ENCODE data around the gene SEC11A. TPM values are rescaled to one million over a fixed set of nuclear protein-coding genes. Genes with fewer than 3 reads are reported as not detected.
A peak's percentile ranks its signal among the peaks of the same experiment; 100 is the strongest.

The SEC11A gene
- polyA plus RNA-seq, 1 donor from 2014 or later, result 158 TPM

- H3F3A ChIP-seq (ENCODE audit: insufficient read depth, low read length, poor library complexity, severe bottlenecking), result no peaks in the 10 kb centered on the region
- no peak for TF ChIP-seq EZH2 (IDR thresholded peaks at IDR 0.05; ENCODE audit: borderline replicate concordance, insufficient read depth, low read length, poor library complexity, severe bottlenecking)
- no peak for TF ChIP-seq SMC3 (conservative IDR thresholded peaks at IDR 0.05; ENCODE audit: poor library complexity)
- no peak for TF ChIP-seq MXI1 (conservative IDR thresholded peaks at IDR 0.05; ENCODE audit: poor library complexity, severe bottlenecking)
- TF ChIP-seq TAF1 (IDR thresholded peaks at IDR 0.05; ENCODE audit: low read depth), result no peak
- no peak for TF ChIP-seq RAD21 (conservative IDR thresholded peaks at IDR 0.05)
- no peak for TF ChIP-seq REST (IDR thresholded peaks at IDR 0.05; ENCODE audit: borderline replicate concordance)
- no peak for TF ChIP-seq POLR2AphosphoS5 (IDR thresholded peaks at IDR 0.05)
- TF ChIP-seq EP300 (conservative IDR thresholded peaks at IDR 0.05; ENCODE audit: poor library complexity, severe bottlenecking), result no peak
- TF ChIP-seq CTCF (IDR thresholded peaks at IDR 0.05; ENCODE audit: poor library complexity, severe bottlenecking), result no peak
- no peaks in the 10 kb centered on the region for H3K27me3 ChIP-seq (ENCODE audit: insufficient read depth, low read depth, low read length)
- no peaks in the 10 kb centered on the region for H3K36me3 ChIP-seq (ENCODE audit: insufficient read depth, low read length)
- H3K9ac ChIP-seq (ENCODE audit: low read length), result no peak overlapping the region
- H4K20me1 ChIP-seq (ENCODE audit: insufficient read depth), result no peaks in the 10 kb centered on the region
- H3K4me2 ChIP-seq (ENCODE audit: low read length), result no peak overlapping the region
- H3K9me3 ChIP-seq (ENCODE audit: low read length), result no peaks in the 10 kb centered on the region
- H3K79me2 ChIP-seq (replicated peaks; ENCODE audit: insufficient read depth, low read length), result peaks cover 57% of the 10 kb centered on the region
- H3K27ac ChIP-seq (ENCODE audit: low read length), result no peak overlapping the region
- no peaks in the 10 kb centered on the region for H3K9me2 ChIP-seq (ENCODE audit: insufficient read depth, low read length)
- H3K4me3 ChIP-seq (ENCODE audit: low read length), result peak overlapping the region; percentile 86
- H2AFZ ChIP-seq (ENCODE audit: low read depth, low read length), result no peak overlapping the region
These were observed 34.7 kb upstream of the SEC11A start for GRCh38 chr15:84750583-84751092.

GRCh38 chr15:84749111-84749991, 33.4 kb upstream of the SEC11A start:
- H4K20me1 ChIP-seq (ENCODE audit: insufficient read depth), result no peaks in the 10 kb centered on the region
- H3K4me2 ChIP-seq (ENCODE audit: low read length), result peak overlapping the region; percentile 97
- H3K27me3 ChIP-seq (ENCODE audit: insufficient read depth, low read depth, low read length), result no peaks in the 10 kb centered on the region
- H3K36me3 ChIP-seq (ENCODE audit: insufficient read depth, low read length), result no peaks in the 10 kb centered on the region
- H3K9me3 ChIP-seq (ENCODE audit: low read length), result no peaks in the 10 kb centered on the region
- H3K27ac ChIP-seq (ENCODE audit: low read length), result peak overlapping the region; percentile 77
- peak overlapping the region; percentile 86 for H3K4me3 ChIP-seq (ENCODE audit: low read length)
- no peaks in the 10 kb centered on the region for H3K9me2 ChIP-seq (ENCODE audit: insufficient read depth, low read length)
- no peaks in the 10 kb centered on the region for H3F3A ChIP-seq (ENCODE audit: insufficient read depth, low read length, poor library complexity, severe bottlenecking)
- peak overlapping the region; percentile 86 for H3K9ac ChIP-seq (ENCODE audit: low read length)
- peaks cover 47% of the 10 kb centered on the region for H3K79me2 ChIP-seq (replicated peaks; ENCODE audit: insufficient read depth, low read length)
- H2AFZ ChIP-seq (ENCODE audit: low read depth, low read length), result peak overlapping the region; percentile 30
- no peak for TF ChIP-seq REST (IDR thresholded peaks at IDR 0.05; ENCODE audit: borderline replicate concordance)
- TF ChIP-seq EP300 (conservative IDR thresholded peaks at IDR 0.05; ENCODE audit: poor library complexity, severe bottlenecking), result no peak
- TF ChIP-seq RAD21 (conservative IDR thresholded peaks at IDR 0.05), result no peak
- no peak for TF ChIP-seq SMC3 (conservative IDR thresholded peaks at IDR 0.05; ENCODE audit: poor library complexity)
- no peak for TF ChIP-seq TAF1 (IDR thresholded peaks at IDR 0.05; ENCODE audit: low read depth)
- no peak for TF ChIP-seq MXI1 (conservative IDR thresholded peaks at IDR 0.05; ENCODE audit: poor library complexity, severe bottlenecking)
- TF ChIP-seq POLR2AphosphoS5 (IDR thresholded peaks at IDR 0.05), result no peak
- TF ChIP-seq CTCF (IDR thresholded peaks at IDR 0.05; ENCODE audit: poor library complexity, severe bottlenecking), result no peak
- TF ChIP-seq EZH2 (IDR thresholded peaks at IDR 0.05; ENCODE audit: borderline replicate concordance, insufficient read depth, low read length, poor library complexity, severe bottlenecking), result no peak
